K562 (cell line): ENCODE data around the gene ARV1. TPM values are rescaled to one million over a fixed set of nuclear protein-coding genes. Genes with fewer than 3 reads are reported as not detected.

Experiments
- ARNT ChIP-seq, 2 experiments: fragments of 450-650 bp; IDR thresholded peaks; 2 replicates each; pipeline ENCODE4 v1.6.1; 2016; ENCODE audit warnings: mild to moderate bottlenecking in 1 of 2
- CBFA2T2 ChIP-seq: fragments of 450-650 bp; conservative IDR thresholded peaks from 2 replicates; pipeline ENCODE4 v1.6.1; 2017; ENCODE audit warnings: mild to moderate bottlenecking
- FOXA1 ChIP-seq: fragments of 450-650 bp; IDR thresholded peaks from 2 replicates; pipeline ENCODE4 v1.6.1; 2016; ENCODE audit warnings: mild to moderate bottlenecking, borderline replicate concordance
- HDGF ChIP-seq: fragments of 450-650 bp; IDR thresholded peaks from 2 replicates; pipeline ENCODE4 v1.6.1; 2016
- HLTF ChIP-seq: fragments of 450-650 bp; IDR thresholded peaks from 2 replicates; pipeline ENCODE4 v1.6.1; 2016
- HMGN3 ChIP-seq: IDR thresholded peaks from 2 replicates; pipeline ENCODE4 v1.6.1; 2011; ENCODE audit warnings: borderline replicate concordance, low read depth, mild to moderate bottlenecking, mixed read lengths, low read length; ENCODE audit not compliant: insufficient read length; ENCODE audit errors: extremely low read depth
- NFRKB ChIP-seq: fragments of 450-650 bp; IDR thresholded peaks from 2 replicates; pipeline ENCODE4 v1.6.1; 2016; ENCODE audit warnings: low read depth
- NONO ChIP-seq, 2 experiments: fragments of 200-400 bp in 1 of 2; fragments of 450-650 bp in 1 of 2; formaldehyde crosslinking in 1 of 2; IDR thresholded peaks; 2 replicates each; pipeline ENCODE4 v1.6.1; 2017; ENCODE audit warnings: low read depth in 2 of 2, mild to moderate bottlenecking in 2 of 2, moderate library complexity in 2 of 2, low read length in 1 of 2
- RBFOX2 ChIP-seq: fragments of 200-400 bp; formaldehyde crosslinking; IDR thresholded peaks from 2 replicates; pipeline ENCODE4 v1.6.1; 2017; ENCODE audit warnings: low read depth, mild to moderate bottlenecking, low read length, moderate library complexity
- SMARCA4 ChIP-seq: fragments of 450-650 bp; IDR thresholded peaks from 2 replicates; pipeline ENCODE4 v1.6.1; 2016
- SMC3 ChIP-seq: conservative IDR thresholded peaks from 2 replicates; pipeline ENCODE4 v1.6.1; 2011; ENCODE audit warnings: low read depth, low read length, improper control_type of control experiment; ENCODE audit not compliant: insufficient read depth
- SRSF7 ChIP-seq: fragments of 200-400 bp; formaldehyde crosslinking; optimal IDR thresholded peaks from 2 replicates; pipeline ENCODE3; 2017; ENCODE audit warnings: mild to moderate bottlenecking, low read depth, low read length
- TCF7L2 ChIP-seq: fragments of 150-350 bp; IDR thresholded peaks from 2 replicates; pipeline ENCODE4 v1.6.1; 2016; ENCODE audit warnings: low read depth, mild to moderate bottlenecking, low read length, moderate library complexity
- ZNF408 ChIP-seq: fragments of 250-450 bp; sonication (Bioruptor Pico); IDR thresholded peaks from 2 replicates; pipeline ENCODE4 v1.4.0; 2020; ENCODE audit warnings: low read depth, mild to moderate bottlenecking, moderate library complexity
- ZNF431 ChIP-seq: sonication (generic); formaldehyde crosslinking; IDR thresholded peaks from 2 replicates; pipeline ENCODE4 v1.8.0; 2022; ENCODE audit warnings: mild to moderate bottlenecking, missing genetic modification reagents
- polyA plus RNA-seq, 8 experiments: library from polyadenylated mRNA; depleted of rRNA in 4 of 8; stranded (reverse) in 5 of 8; unstranded in 3 of 8; fragments of >200 nt; fragmentation: Nextera tagmentation in 2 of 8; fragmentation: Illumina TruSeq in 1 of 8; extraction: Ambion mirVana in 2 of 8; extraction: Trizol in 1 of 8; gene quantifications; 2 replicates each; pipeline versions ENCODE4 v1.2.1 to v1.2.3, GENCODE V29; 2011 to 2014; ENCODE audit warnings: inconsistent platforms in 1 of 8, missing spikeins in 1 of 8
- total RNA-seq, 7 experiments: library from RNA; depleted of rRNA in 6 of 7; stranded (reverse); fragments of >200 nt in 6 of 7; fragmentation: Illumina TruSeq in 2 of 7; extraction: Trizol in 2 of 7; gene quantifications; 2 replicates each; pipeline versions ENCODE4 v1.2.1 to v1.2.3, GENCODE V29; 2011 to 2021; ENCODE audit warnings: low replicate concordance in 1 of 7
- TF ChIP-seq, protein P1 (sequence below), 2 experiments: fragments of 450-650 bp; IDR thresholded peaks; 2 replicates each; pipeline ENCODE4 v1.6.1; 2018; ENCODE audit warnings: mild to moderate bottlenecking in 2 of 2, low read depth in 1 of 2; ENCODE audit not compliant: partially characterized antibody in 2 of 2

ARV1 gene
- total and polyA plus RNA-seq, 9 of the 15 experiments (the other 6 are each of a cell fraction or from before 2014, with no cell fraction given), result 54.8 to 139 (median 74.0) TPM

GRCh38 chr1:231040019-231040799 lies 61.3 kb downstream of the ARV1 start, which contains the start of gene FAM89A (continued):
- TF ChIP-seq, protein P1, sequence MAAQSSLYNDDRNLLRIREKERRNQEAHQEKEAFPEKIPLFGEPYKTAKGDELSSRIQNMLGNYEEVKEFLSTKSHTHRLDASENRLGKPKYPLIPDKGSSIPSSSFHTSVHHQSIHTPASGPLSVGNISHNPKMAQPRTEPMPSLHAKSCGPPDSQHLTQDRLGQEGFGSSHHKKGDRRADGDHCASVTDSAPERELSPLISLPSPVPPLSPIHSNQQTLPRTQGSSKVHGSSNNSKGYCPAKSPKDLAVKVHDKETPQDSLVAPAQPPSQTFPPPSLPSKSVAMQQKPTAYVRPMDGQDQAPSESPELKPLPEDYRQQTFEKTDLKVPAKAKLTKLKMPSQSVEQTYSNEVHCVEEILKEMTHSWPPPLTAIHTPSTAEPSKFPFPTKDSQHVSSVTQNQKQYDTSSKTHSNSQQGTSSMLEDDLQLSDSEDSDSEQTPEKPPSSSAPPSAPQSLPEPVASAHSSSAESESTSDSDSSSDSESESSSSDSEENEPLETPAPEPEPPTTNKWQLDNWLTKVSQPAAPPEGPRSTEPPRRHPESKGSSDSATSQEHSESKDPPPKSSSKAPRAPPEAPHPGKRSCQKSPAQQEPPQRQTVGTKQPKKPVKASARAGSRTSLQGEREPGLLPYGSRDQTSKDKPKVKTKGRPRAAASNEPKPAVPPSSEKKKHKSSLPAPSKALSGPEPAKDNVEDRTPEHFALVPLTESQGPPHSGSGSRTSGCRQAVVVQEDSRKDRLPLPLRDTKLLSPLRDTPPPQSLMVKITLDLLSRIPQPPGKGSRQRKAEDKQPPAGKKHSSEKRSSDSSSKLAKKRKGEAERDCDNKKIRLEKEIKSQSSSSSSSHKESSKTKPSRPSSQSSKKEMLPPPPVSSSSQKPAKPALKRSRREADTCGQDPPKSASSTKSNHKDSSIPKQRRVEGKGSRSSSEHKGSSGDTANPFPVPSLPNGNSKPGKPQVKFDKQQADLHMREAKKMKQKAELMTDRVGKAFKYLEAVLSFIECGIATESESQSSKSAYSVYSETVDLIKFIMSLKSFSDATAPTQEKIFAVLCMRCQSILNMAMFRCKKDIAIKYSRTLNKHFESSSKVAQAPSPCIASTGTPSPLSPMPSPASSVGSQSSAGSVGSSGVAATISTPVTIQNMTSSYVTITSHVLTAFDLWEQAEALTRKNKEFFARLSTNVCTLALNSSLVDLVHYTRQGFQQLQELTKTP (IDR thresholded peaks at IDR 0.05; ENCODE audit: low read depth in 1 of 2, partially characterized antibody in 2 of 2), result peak in 1 of 2 experiments; percentile 59
- TF ChIP-seq HMGN3, result peak; percentile 60
- 0 out of 2 replicates have a peak, but pooled peaks have one; percentile 31 for TF ChIP-seq SMARCA4
- no peak for TF ChIP-seq SMC3
- no peak for TF ChIP-seq ZNF431 (CRISPR knock-in tag)
- no peak for TF ChIP-seq FOXA1
- TF ChIP-seq ZNF408 (CRISPR knock-in tag), result no peak
- TF ChIP-seq HDGF, result peak; percentile 79
- TF ChIP-seq RBFOX2, result peak; percentile 43
- peak; percentile 83; the same call in 1 of the 2 replicates for TF ChIP-seq NFRKB
- TF ChIP-seq NONO (IDR thresholded peaks at IDR 0.05; ENCODE audit: low read depth in 2 of 2, low read length in 1 of 2), result peak; percentile 32 to 93; a peak in 2 of 4 replicates
- no peak for TF ChIP-seq SRSF7
- no peak for TF ChIP-seq TCF7L2
- no peak for TF ChIP-seq ARNT (IDR thresholded peaks at IDR 0.05)
- TF ChIP-seq CBFA2T2, result no peak
- 0 out of 2 replicates have a peak, but pooled peaks have one; percentile 70 for TF ChIP-seq HLTF
